Measurements from ENCODE around the gene CDH15.
"Not testable (repeated sequence)": the region's sequence is repeated elsewhere in the genome, so short reads cannot be mapped to it uniquely, and the experiment has no call there.

CDH15 gene

DNA sequence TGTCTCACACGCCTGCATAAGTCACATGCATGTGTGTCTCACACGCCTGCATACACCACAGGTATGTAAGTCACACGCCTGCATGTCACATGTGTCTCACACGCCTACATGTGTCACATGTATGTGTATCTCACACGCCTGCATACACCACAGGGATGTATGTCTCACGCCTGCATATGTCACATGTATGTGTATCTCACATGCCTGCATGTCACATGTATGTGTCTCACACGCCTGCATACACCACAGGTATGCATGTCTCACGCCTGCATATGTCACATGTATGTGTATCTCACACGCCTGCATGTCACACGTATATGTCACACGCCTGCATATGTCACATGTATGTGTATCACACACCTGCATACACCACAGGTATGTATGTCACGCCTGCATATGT lies 13.8 kb upstream of the CDH15 start:
- DNase-seq = no peak

DNA sequence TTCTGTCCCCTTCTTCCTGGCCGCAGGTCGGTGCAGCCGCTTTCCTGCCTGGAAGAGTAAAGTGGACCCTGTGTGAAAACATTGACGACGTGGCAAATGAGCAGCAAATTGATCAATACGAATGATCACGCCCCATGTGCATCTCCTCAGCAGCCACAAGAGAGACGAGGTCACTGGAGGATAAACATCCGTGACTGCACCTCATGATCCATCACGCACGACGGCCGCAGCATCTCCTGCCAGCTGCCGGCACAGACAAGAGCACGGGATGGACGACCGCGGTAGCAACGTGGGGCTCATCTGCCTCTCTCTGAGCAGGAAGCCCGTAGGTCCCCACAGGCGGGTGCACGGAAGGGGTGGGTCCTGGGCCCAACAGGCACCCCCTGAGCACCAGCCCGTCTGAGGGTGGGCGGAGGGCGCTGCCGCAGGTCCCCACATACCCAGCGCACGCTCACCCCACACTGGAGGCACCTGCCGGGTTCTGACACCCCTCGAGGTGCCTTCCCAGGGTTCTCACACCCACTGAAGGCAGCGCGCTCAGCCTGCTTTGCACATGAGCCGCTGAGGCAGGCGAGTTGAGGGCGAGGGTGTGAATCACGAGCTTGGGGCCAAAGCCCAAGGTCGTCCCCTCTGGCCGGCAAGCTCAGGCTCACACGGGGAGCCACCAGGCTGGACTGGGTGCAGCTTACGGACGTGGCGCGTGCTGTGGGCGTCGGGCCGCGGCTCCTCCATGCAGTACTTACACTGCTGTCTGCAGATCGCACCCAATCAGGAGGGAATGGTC lies 12.3 kb upstream of the CDH15 start:
- DNase-seq = no peak

DNA sequence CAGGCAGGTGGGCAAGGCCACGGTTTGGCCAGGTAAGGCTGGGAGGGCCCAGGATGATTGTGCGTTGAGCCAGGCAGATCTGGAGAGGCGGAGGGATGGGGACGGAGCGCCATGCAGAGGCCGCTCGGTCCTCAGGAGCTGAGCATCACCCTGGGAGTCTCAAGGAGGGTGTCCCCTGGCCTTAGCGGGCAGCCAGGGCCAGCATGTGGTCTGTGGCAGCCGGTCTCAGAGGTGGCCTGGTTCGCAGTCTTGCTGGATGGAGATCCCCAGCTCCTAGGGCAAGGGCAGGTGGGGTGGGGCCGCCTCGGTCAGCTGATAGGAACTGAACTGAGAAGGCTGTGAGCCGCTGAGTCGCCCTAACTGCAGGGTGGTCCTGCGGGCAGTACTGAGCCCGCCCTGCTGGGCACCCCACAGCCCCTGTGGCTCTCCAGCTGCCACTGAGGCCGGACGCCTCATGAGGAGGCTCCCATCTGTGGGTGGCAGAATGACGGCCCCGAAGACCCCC lies 11.6 kb upstream of the CDH15 start:
- no peak for DNase-seq

DNA sequence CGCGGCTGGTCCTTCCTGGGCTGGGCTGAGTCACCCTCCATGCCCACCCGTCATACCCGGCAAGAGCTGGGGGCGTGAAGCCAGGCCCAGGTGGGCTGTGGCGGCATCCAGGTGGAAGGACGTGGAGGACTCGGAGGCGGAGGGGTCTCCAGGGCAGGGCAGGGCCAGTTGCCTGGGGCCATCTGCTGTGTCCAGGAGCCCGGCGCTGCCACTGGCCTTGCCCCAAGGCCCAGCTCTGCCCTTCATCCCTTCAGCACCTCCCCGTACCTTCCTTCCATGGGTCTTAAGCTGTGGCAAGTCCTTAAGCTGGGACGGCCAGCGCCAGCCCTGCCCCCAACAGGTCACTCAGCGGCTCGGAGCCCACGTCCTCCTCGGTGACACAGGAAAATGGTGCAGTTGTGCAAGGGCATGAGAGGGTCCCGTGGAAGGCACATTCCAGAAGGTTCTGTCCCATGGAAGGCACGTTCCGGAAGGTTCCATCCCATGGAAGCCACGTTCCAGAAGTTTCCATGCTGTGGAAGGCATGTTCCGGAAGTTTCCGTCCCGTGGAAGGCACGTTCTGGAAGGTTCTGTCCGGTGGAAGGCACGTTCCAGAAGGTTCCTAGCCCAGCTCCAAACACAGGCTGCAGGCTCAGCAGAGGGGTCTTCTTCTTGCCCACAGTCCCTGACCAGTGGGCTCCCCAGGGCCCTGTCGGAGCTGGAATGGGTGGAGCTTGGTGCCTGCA lies 10.4 kb upstream of the CDH15 start:
- DNase-seq = no peak

DNA sequence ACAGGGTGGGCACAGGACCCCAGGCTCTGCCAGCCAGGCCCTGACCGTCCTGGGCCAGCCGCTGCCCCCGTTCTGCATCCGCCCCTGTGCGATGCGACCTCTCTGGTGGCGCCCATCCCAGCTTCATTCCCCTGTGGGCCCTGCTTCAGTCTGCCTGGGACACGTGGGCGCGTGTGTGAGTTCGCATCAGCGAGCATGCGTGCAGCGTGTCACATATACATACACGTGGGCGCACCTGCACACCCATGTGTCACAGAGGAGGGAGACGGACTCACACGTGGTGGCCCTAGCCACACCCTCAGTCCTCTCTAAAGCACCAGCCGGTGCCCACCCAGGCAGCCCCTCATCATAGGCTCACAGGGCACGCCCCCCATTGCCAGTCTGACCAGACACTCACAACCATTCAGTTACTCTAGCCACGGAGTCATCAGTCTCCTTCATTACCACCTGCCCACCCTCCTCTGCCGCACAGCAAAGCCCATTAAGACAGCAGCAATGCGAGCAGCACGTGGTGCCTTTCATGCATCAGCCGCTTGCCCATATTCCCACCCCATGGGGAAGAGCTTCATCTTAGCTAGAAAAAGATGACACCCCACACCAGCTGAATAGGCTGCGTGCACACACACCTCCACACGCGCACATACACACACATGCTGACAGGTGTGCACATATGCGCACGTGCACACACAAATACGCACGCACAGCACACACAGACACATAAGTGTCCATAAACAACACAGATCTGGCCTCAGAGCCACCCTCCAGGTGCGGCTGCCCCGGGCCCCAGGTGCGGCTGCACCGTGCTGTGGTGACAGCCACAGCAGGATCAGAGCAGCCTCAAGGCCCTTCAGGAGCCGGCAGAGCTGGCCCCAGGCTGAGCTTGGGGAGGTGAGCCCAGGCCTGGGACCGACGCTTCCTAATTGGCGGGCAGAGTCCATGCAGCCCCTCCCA lies 9.5 kb upstream of the CDH15 start:
- DNase-seq = no peak

DNA sequence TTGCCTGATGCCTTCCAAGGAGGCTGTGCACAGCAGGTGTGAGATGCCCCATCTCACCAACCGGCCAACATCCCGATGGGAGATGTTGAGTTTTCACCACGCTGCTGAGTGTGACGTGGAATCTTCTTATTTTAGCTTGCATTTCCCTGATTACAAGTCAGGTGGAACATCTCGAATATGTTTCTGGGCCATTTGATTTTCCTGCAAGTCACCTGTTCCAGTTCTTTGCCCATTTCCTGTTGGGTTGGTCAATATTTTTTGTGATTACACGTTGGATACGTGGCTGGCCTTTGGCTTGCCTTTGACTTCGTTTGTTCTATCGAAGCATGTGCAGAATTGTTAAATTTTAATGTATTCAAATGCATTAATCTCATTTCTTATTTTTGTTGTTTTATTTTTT lies 8.3 kb upstream of the CDH15 start:
- no peak for DNase-seq

DNA sequence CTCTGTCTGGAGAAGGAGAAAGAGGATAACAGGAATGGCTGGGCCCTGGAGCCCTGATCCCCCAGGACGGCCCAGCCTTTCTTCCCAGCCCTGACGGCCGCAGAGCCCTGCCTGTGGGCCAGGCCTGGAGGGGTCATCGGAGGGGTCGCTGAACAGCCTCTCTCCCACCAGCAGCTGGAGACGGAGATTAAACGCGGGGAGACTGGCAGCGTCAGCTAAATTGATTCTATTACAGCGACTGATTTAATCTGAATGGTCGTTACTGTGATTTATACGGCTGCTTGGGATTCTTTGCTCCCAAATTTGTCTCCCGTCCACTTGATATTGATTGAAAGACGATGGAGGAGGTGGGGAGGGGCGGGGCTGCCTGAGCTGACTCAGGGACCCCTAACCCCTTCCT lies 7.1 kb upstream of the CDH15 start:
- DNase-seq = no peak

DNA sequence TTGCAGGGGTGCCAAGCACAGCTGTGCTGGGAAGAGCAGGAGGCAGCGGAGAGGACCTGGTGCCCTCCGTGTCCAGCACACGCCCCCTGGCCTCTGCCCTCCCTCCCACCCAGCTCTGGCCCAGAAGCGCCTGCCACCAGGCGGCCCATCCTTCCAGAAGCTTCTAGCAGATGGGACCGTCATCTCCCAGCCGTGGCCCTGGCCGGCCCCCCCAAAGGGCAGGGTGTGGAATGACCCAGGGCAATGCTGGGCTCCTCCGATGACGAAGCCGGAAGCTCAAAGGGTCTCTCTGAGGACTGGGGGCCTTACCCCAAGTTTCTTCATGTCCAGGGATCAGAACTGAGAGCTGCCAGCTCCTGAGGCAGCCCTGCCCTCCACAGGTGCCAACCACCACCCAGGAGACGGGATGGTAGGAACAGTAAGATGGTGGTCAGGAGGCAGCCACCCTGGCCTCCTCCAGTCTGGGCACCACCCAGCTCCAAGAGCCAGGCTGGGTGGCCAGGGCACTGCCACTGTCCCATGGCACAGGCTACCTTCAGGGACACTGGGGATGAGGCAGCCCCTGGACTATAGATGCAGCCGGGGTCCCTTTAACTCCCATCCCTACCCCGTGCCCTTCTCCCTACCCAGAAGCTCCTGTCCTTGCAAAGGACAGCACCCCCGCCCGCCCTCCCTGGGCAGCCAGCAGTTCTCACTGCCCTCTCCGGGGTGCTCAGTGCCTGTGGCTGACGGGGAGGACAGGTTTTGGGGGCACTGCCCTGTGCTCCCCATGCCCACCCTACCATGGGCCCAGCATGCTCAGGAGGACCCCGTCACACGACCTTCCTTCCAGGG lies 6.5 kb upstream of the CDH15 start:
- DNase-seq = no peak

DNA sequence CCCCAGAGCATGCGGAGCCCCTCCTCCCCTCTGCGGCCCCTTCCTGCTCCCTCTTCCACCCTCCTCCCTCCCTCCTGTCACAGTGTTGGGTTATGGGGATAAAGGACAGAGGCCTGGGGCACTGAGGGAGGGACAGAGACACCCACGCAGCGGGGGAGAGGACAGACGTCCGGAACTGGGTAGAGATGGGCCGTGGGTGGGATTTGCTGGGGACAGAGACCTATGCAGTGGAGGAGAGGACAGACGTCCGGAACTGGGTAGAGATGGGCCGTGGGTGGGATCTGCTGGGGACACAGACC lies 5.9 kb upstream of the CDH15 start:
- not testable (repeated sequence) for DNase-seq

DNA sequence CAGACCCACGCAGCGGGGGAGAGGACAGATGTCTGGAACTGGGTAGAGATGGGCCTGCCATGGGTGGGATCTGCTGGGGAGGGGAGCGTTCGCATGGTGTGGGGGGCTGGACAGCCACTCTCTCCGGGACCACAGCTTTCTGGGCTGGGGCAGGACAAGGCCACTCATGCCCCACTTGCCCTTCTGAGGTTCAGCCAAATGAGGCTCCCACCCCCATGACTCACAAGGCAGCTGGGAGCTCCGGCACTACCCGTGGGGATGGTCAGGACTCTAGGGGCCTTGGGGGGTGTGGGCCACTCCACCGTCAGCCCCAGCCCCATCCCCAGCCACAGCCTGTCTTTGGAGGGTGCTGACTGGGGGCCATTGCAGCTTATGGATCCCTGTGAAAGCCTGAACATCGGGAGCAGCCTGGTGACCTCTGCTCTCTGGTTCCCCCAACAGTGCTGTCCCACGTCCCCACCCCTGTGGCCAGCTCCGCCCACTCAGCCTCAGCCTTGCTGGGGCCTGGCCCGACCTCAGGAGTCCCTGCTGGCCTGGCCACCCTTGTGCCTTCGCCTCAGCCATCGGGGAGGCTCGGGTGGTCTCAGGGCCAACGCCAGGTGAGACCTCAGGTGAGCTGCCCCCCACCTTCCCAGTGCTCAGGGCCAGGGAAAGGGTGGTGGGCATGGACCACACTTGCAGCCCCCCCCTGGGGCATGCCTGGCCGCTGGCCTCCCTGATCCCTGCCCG lies 4.7 kb upstream of the CDH15 start:
- DNase-seq = no peak

DNA sequence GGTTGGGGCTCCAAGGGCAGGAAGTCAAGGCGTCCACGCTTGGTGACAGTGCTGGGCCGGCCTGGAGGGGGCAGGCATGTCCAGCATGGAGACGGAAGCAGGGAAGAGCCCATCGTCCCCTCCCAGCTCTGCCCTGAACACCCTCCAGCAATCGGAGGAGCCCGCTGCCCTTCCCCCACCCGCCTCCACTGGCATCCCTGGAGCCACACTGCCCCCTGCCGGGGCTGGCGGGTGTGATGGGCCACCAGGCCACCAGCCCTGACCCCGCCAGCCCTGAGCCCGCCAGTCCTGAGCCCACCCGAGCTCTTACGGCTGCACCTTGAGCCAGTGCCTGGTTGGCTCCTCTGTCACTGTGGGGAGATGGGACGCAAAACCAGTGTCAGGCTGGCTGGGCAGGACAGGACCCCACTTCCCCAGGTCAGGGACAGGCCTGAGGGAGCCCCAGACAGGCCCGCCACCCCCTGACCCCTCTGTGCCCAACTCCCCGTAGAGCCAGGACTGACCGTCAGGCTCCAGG lies 4.1 kb upstream of the CDH15 start:
- DNase-seq = peak; percentile 93

DNA sequence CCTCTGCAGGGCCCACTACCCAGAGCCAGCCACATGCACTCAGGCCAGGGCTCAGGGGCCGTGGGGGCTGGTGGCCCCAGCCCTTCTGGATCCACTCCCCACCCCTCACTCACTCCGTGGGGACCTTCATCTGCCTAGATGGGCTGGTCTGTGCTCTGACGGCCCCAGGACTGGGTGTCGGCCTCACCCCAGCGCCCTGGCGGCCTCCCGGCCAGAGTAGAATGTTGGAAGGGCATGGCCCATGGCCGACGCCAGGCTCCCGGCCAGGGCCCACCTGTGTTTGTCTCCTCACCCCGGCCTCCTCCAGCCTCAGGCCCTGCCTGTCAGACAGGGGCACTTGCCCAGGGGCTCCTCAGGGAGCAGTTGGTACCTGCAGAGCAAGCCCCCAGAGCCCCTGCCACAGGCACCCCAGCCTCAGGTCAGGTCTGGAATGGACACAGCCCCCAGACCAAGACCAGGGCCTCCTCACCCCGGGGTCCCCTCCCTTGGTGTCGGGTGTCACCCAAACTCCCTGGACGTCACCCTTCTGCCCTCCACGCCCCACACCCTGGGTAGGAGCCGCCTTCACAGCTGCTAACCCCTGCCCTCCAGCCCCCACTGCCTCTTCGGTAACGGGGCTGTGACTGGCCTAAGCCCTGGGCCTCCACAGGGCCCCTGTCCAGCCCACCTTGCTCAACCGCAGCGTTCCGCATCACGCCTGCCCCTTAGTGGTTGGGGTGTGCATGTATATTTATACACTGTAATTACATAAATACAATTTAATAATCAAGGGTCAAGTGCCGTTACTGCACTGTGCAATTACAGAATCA lies 3.0 kb upstream of the CDH15 start:
- no peak for DNase-seq

DNA sequence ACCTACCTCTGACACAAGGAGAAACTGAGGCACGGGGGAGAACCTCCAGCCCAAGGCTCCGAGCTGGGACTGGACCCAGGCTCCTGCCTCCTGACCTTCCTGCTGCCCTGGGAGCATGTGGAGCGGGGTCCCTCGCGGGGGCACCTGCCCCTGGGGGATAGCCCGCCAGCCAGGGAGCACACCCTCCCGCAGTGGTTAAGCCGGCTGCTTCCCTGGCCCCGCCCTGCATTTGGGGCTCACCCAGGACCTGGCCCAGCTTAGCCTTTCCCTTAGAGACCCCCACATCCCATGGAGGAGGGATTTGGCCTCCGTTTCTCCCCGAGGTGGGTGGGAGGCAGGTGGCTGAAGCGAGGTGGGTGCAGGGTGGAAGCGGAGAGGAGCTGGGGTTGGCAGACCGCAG lies 1.8 kb upstream of the CDH15 start:
- DNase-seq = no peak

DNA sequence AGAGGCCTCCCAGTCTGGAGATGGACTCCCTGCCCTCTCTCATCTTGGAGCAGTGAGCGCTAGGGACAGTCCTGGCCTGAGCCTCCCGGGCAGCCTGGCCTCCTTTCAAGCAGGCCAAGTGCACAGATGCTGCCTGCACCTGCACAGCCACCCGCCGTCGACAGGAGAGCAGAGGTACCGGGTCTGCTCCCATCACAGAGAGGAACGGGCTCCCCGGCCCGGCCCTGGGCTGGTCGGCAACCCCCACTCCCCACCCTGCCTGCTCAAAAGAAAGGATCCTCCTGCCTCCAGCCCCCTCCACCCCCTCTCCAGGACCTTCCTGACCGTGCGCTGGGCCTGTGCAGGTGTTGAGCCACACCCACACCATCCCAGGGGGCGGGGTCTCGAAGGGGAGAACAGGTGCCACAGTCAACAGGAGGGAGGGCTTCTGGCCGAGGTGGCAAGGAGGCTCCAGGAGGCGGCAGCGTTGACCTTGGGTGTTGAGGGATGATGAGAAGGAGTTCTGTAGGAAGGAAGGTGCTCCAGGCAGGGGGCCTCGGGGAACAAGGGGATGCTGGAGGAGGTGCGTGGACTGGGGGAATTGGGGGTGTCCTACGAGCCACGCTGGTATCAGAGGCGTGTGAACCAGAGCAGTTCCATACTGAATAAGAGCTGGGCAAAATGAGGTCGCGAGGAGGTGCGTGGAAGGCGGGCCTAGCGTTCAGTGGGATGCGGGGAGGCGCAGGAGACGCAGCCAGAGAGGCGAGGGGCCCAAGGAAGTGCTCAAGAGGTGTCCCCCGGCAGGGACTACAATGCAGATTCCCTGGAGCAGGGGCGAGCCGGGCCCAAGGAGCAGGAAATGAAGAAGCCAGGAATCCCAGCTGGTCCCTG lies 967 bp upstream of the CDH15 start:
- DNase-seq = no peak

DNA sequence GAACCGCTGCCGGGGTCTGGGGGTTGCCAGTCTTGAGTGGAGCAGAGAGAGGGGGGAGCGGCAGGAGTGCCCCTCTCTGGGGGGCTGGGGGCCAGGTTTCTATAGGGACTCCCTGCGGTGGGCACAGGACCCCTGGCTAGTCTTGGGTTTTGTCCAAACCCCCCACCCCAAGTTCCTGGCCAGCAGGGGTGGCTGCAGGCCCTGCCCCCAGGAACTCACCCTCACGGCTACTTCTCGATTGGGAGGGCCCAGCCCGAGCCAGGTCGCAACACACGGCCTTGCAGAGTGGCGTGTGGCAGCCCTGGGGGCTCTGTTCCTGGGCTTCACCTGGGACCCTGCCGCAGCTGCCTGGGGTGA lies 601 bp downstream of the CDH15 start:
- DNase-seq = no peak

DNA sequence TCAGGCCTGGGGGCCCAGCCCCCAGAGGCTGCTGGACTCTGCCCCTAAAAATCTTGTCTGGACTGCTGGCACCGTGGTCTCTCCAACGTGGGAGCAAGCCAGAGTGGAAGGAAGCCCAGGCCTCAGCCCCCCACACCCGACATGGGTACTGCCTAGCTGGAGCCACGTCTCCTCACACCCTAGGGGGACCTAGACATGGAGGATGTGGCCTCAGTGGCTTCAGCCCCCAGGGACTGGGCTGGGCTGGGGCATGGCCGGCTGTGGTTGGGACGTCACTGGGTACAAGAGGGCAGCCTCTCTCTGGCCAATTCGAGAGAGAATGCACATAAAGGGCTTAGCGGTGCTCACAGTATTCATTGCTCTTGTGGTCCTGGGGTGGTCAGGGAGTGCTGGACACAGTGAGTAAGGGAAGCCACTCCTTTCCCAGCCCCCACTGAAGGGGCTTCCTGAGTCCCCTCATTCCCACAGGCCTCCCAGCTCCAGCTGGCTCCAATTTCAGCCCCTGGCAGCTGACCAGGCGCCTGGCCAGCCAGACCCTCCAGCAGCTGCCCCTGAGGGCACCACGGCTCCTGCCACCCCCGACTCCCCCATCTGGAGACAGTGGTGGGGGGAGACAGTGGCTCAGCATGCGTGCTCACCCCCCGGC lies 1.1 kb downstream of the CDH15 start:
- no peak for DNase-seq

DNA sequence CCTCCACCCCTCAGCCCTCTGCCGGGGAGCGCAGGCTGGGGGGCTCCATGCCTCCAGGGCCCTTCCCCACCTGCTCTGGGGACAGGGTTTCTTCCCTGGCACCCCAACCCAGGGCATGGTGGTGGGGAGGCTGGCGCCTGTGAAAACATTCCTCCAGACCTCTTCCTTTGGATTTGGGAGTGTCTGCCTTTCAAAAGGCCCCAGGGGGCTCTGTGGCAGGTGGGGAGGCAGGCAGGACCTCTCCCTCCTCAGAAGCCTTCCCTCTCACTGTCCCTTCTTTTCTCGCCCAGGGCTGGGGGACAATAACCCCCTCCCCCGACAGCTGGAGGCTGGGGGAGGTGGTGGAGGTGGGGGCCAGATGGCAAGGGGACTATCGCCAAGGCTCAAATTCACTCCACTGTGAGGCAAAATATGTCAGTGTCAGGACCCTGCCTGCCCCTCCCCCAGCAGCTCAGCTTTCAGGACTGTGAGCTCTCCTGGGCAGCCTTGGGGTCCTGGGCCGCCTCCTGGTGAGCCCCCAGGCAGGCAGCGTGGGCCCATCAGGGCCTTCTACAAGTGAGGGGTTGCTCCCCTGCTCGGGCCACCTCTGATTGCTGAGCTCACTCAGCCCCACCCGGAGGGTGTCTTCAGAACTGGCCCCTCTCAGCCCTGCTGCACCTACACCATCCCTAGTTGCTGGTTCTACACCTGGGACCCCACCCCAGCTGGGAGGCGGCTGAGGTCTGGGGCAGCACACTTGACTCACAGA lies 1.8 kb downstream of the CDH15 start:
- no peak for DNase-seq

DNA sequence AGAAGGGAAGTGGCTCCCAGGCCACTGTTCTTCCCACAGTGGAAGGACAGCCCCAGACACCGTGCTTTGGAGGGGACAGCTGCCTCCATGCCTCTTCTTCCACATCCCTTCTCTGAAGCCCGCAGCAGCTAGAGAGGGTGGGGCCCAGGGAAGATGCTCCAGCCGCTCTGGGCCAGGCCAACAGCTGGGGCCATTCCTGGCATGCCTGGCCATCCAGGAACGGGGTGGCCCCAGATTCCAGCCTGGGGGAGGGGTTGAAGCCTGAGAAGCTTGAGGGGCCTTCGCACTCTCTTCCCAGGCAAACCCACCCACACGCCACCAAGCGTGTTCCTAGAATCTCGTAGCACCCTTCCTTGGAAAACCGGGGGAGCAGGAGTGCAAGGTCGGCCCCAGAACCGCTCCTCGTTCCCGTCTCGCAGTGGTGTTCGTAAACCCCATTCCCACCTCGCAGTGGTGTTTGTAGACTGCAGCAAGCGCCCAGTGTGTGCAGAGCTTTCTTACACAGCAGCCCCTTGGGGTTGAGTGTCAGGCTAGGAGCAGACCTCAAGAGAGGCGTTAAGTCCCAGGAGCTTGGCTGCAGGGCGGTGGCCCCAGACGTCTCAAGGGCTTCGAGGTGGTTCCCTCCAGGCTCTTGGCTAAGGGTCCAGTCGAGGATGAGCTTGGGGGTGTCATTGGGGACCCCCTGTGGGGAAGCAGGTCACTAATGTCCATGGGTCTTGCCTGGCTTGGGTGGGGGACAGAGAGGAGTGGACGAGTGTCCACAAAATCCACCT lies 2.7 kb downstream of the CDH15 start:
- DNase-seq = no peak
